Parathyroid adenoma (tissue), 2 donors: Measurements from ENCODE around the gene TAS2R16.

Source experiments
- H2AFZ ChIP-seq: fragments of 300-600 bp; sonication (generic); one replicate; pipeline ENCODE4 v1.7.0; 2017; ENCODE audit warnings: antibody characterized with exemption, mild to moderate bottlenecking
- H3K27ac ChIP-seq: fragments of 300-600 bp; sonication (generic); one replicate; pipeline ENCODE4 v1.7.0; 2017
- H3K27me3 ChIP-seq: fragments of 300-600 bp; sonication (generic); one replicate; pipeline ENCODE4 v1.7.0; 2017; ENCODE audit warnings: low read length; ENCODE audit not compliant: control insufficient read depth, insufficient read depth
- H3K36me3 ChIP-seq: fragments of 300-600 bp; sonication (generic); one replicate; pipeline ENCODE4 v1.7.0; 2017; ENCODE audit warnings: low read length; ENCODE audit not compliant: control insufficient read depth, insufficient read depth
- H3K4me1 ChIP-seq: fragments of 300-600 bp; sonication (generic); one replicate; pipeline ENCODE4 v1.7.0; 2017; ENCODE audit warnings: control low read depth
- H3K4me2 ChIP-seq: fragments of 300-600 bp; sonication (generic); one replicate; pipeline ENCODE4 v1.7.0; 2017; ENCODE audit warnings: low read length
- H3K4me3 ChIP-seq: fragments of 300-600 bp; sonication (generic); one replicate; pipeline ENCODE4 v1.7.0; 2017; ENCODE audit warnings: low read depth, low read length
- H3K79me2 ChIP-seq: fragments of 300-600 bp; sonication (generic); one replicate; pipeline ENCODE4 v1.7.0; 2017; ENCODE audit warnings: control low read depth
- H3K9ac ChIP-seq: fragments of 300-600 bp; sonication (generic); one replicate; pipeline ENCODE4 v1.7.0; 2017; ENCODE audit warnings: mild to moderate bottlenecking
- H3K9me3 ChIP-seq: fragments of 300-600 bp; sonication (generic); one replicate; pipeline ENCODE4 v1.7.0; 2017; ENCODE audit warnings: low read length; ENCODE audit not compliant: control insufficient read depth
- CTCF ChIP-seq: fragments of 300-600 bp; sonication (generic); IDR thresholded peaks from one replicate; pipeline ENCODE4 v1.7.0; 2017; ENCODE audit warnings: antibody characterized with exemption, mild to moderate bottlenecking
- donor health status: primary hyperparathyroidism.

TAS2R16 gene

GRCh38 chr7:122983261-122983660 lies 12.2 kb downstream of the TAS2R16 start:
- Histone ChIP-seq H3K9ac (no peak overlapping the region), H3K27ac (no peak overlapping the region), H3K79me2 (no peaks in the 10 kb centered on the region), H3K4me2 (no peak overlapping the region), H2AFZ (no peak overlapping the region), H3K4me1 (no peaks in the 10 kb centered on the region), H3K9me3 (no peaks in the 10 kb centered on the region), H3K27me3 (no peaks in the 10 kb centered on the region), H3K36me3 (no peaks in the 10 kb centered on the region), H3K4me3 (no peak overlapping the region)
- TF ChIP-seq CTCF: no peak

- Histone ChIP-seq H3K9ac (no peak overlapping the region), H3K9me3 (no peaks in the 10 kb centered on the region), H3K36me3 (no peaks in the 10 kb centered on the region), H3K4me2 (no peak overlapping the region), H3K4me3 (no peak overlapping the region), H2AFZ (no peak overlapping the region), H3K79me2 (no peaks in the 10 kb centered on the region), H3K27me3 (no peaks in the 10 kb centered on the region), H3K27ac (no peak overlapping the region), H3K4me1 (no peaks in the 10 kb centered on the region)
- no peak for TF ChIP-seq CTCF
Observed at GRCh38 chr7:122975341-122975740, 20.2 kb downstream of the TAS2R16 start.

- Histone ChIP-seq H3K79me2 (no peaks in the 10 kb centered on the region), H3K27ac (no peak overlapping the region)
- TF ChIP-seq CTCF: no peak
Observed at GRCh38 chr7:122974229-122974628, 21.3 kb downstream of the TAS2R16 start.

GRCh38 chr7:122972056-122972455 lies 23.4 kb downstream of the TAS2R16 start:
- no peak for TF ChIP-seq CTCF
- no peaks in the 10 kb centered on the region for H3K4me1 ChIP-seq
- H3K9me3 ChIP-seq: no peaks in the 10 kb centered on the region
- no peak overlapping the region for H3K27ac ChIP-seq
- H3K36me3 ChIP-seq: no peaks in the 10 kb centered on the region
- no peaks in the 10 kb centered on the region for H3K79me2 ChIP-seq
- H3K4me2 ChIP-seq: no peak overlapping the region
- H3K9ac ChIP-seq: no peak overlapping the region
- no peaks in the 10 kb centered on the region for H3K27me3 ChIP-seq
- H2AFZ ChIP-seq: no peak overlapping the region
- no peak overlapping the region for H3K4me3 ChIP-seq

More at GRCh38 chr7:122974229-122974628, 21.3 kb downstream of the TAS2R16 start:
- Histone ChIP-seq H3K4me2 (no peak overlapping the region), H3K4me3 (no peak overlapping the region), H2AFZ (no peak overlapping the region), H3K36me3 (no peaks in the 10 kb centered on the region), H3K9me3 (no peaks in the 10 kb centered on the region), H3K27me3 (no peaks in the 10 kb centered on the region), H3K4me1 (no peaks in the 10 kb centered on the region), H3K9ac (no peak overlapping the region)
